Spleen (tissue), 11 donors: ENCODE data around the gene NOL3. TPM values are rescaled to one million over a fixed set of nuclear protein-coding genes. Genes with fewer than 3 reads are reported as not detected.

Experiments used
- DNase-seq: peaks from one replicate; pipeline ENCODE4 v3.0.0-alpha.2; 2020
- H3K27ac ChIP-seq, 8 donors: fragments of 200-600 bp; sonication (generic) in 7 of 8; 1 replicate in 4 of 8; 2 replicates in 4 of 8; pipeline versions ENCODE4 v1.5.0 to v1.8.0; 2016 to 2021; ENCODE audit warnings: inconsistent platforms in 4 of 8, mild to moderate bottlenecking in 4 of 8, moderate library complexity in 1 of 8
- H3K27me3 ChIP-seq, 7 donors: fragments of 200-600 bp; sonication (generic) in 6 of 7; replicated peaks in 1 of 7; 1 replicate in 4 of 7; 2 replicates in 3 of 7; pipeline versions ENCODE4 v1.5.0 to v1.8.0; 2016 to 2021; ENCODE audit warnings: inconsistent platforms in 3 of 7, mild to moderate bottlenecking in 1 of 7
- H3K36me3 ChIP-seq, 6 donors: fragments of 200-600 bp; sonication (generic) in 5 of 6; 1 replicate in 4 of 6; 2 replicates in 2 of 6; pipeline versions ENCODE4 v1.5.0 to v1.8.0; 2016 to 2021; ENCODE audit warnings: inconsistent platforms in 2 of 6
- H3K4me1 ChIP-seq, 6 donors: fragments of 200-600 bp; sonication (generic) in 5 of 6; 1 replicate in 3 of 6; 2 replicates in 3 of 6; pipeline versions ENCODE4 v1.5.0 to v1.8.0; 2016 to 2021; ENCODE audit warnings: inconsistent platforms in 3 of 6
- H3K4me3 ChIP-seq, 8 donors: fragments of 200-600 bp; sonication (generic) in 7 of 8; 1 replicate in 4 of 8; 2 replicates in 4 of 8; pipeline versions ENCODE4 v1.5.0 to v1.8.0; 2016 to 2021; ENCODE audit warnings: inconsistent platforms in 4 of 8, mild to moderate bottlenecking in 4 of 8, moderate library complexity in 2 of 8
- H3K9me3 ChIP-seq, 8 donors: fragments of 200-600 bp; sonication (generic) in 7 of 8; 1 replicate in 4 of 8; 2 replicates in 4 of 8; pipeline versions ENCODE4 v1.5.0 to v1.8.0; 2016 to 2021; ENCODE audit warnings: inconsistent platforms in 4 of 8
- POLR2A ChIP-seq, 3 donors: fragments of 450-650 bp; IDR thresholded peaks; one replicate each; pipeline ENCODE4 v1.5.1; 2017; ENCODE audit warnings: antibody characterized with exemption in 3 of 3, mild to moderate bottlenecking in 1 of 3
- POLR2AphosphoS5 ChIP-seq, 3 donors: sonication (generic); formaldehyde crosslinking; IDR thresholded peaks; one replicate each; pipeline ENCODE4 v1.5.1; 2017; ENCODE audit warnings: antibody characterized with exemption in 3 of 3
- WGBS, 5 donors: extraction: QIAGEN DNeasy Blood & Tissue Kit in 3 of 5; methylation state at CpG; one replicate each; pipeline versions ENCODE4 v1.1.5 to v1.1.7; 2013 to 2018; 5-methylcytosine and 5-hydroxymethylcytosine counted together
- intact Hi-C: fragments of 100-400 bp; cut with DNase I; formaldehyde crosslinking; loops from one replicate; pipeline ENCODE4 v1.15.0; 2023; ENCODE audit warnings: low total_unique reads
- polyA plus RNA-seq, 3 donors: library from polyadenylated mRNA; stranded (reverse); fragments of 200-250 nt; gene quantifications; one replicate each; pipeline ENCODE4 v1.2.1, GENCODE V29; 2013
- total RNA-seq, 7 donors: library from RNA; depleted of rRNA in 3 of 7; stranded (reverse); fragments of >200 nt in 3 of 7; fragmentation: NEBNext Ultra II Directional in 4 of 7; extraction: Animal tissue kit (Norgen Biotek cat#: 25700) in 4 of 7; gene quantifications; one replicate each; pipeline versions ENCODE4 v1.1.0 to v1.2.1, GENCODE V29; 2016 to 2021
- TF ChIP-seq, protein P1 (sequence below), 11 experiments: fragments of 200-600 bp in 7 of 11; fragments of 450-650 bp in 4 of 11; sonication (generic) in 4 of 11; IDR thresholded peaks in 8 of 11; conservative IDR thresholded peaks in 3 of 11; 1 replicate in 7 of 11; 2 replicates in 4 of 11; pipeline versions ENCODE4 v1.4.0 to v1.8.0; 2016 to 2021; ENCODE audit warnings: antibody characterized with exemption in 11 of 11, inconsistent platforms in 4 of 11, mild to moderate bottlenecking in 1 of 11
- donor health status: healthy with polysubstance abuse.
- donor health status: DM: no; HTN: no; CAD: no; lungs with moderate emphysema.
- donor health status: DM: no; HTN: no; CAD: no.
- donor health status: Bipolar disorder and iron deficiency.
- donor health status: healthy.
- donor health status: DM: no; HTN: no; CAD: no.
- donor health status: DM: yes; HTN: yes; CAD: no.

NOL3 gene
- total and polyA plus RNA-seq, 10 donors: 8.2 to 14.2 (median 12.7) TPM

DNA sequence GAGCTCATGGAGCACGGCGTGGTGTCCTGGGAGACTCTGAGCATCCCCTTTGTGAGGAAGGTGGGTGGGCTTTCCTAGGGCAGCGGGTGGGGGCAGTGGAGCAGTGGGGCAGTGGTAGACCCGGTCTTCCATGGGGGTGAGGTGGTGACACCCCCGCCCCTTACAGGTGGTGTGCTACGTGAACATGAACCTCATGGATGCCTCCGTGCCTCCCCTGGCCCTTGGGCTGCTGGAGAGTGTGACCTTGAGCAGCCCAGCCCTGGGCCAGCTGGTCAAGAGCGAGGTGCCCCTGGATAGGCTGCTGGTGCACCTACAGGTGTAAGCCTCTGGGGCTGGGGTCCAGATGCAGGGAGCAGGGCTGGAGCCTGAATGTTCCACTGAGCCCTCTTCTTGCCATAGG lies 30.2 kb downstream of the NOL3 start:
- Histone ChIP-seq H3K27me3 (no peaks in the 10 kb centered on the region), H3K36me3 (peaks cover 0 to 100% (median 78%) of the 10 kb centered on the region in 6 donors), H3K27ac (no peak overlapping the region), H3K4me3 (no peak overlapping the region), H3K4me1 (peaks cover 0 to 54% (median 14%) of the 10 kb centered on the region in 6 donors), H3K9me3 (no peaks in the 10 kb centered on the region)
- TF ChIP-seq, protein P1, sequence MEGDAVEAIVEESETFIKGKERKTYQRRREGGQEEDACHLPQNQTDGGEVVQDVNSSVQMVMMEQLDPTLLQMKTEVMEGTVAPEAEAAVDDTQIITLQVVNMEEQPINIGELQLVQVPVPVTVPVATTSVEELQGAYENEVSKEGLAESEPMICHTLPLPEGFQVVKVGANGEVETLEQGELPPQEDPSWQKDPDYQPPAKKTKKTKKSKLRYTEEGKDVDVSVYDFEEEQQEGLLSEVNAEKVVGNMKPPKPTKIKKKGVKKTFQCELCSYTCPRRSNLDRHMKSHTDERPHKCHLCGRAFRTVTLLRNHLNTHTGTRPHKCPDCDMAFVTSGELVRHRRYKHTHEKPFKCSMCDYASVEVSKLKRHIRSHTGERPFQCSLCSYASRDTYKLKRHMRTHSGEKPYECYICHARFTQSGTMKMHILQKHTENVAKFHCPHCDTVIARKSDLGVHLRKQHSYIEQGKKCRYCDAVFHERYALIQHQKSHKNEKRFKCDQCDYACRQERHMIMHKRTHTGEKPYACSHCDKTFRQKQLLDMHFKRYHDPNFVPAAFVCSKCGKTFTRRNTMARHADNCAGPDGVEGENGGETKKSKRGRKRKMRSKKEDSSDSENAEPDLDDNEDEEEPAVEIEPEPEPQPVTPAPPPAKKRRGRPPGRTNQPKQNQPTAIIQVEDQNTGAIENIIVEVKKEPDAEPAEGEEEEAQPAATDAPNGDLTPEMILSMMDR (IDR thresholded peaks at IDR 0.05 in 8 of 11, conservative IDR thresholded peaks at IDR 0.05 in 3 of 11): no peak
- peak in 1 of 3 donors; percentile 9 for TF ChIP-seq POLR2AphosphoS5 (IDR thresholded peaks at IDR 0.05)
- no peak for DNase-seq
- intact Hi-C loops: no loop called here
- 93 to 96% (median 94%) methylated on average over 6 to 8 of the region's 8 CpGs; no CpG with 5 or more reads in 1 of the 5 donors for WGBS, 5 donors

DNA sequence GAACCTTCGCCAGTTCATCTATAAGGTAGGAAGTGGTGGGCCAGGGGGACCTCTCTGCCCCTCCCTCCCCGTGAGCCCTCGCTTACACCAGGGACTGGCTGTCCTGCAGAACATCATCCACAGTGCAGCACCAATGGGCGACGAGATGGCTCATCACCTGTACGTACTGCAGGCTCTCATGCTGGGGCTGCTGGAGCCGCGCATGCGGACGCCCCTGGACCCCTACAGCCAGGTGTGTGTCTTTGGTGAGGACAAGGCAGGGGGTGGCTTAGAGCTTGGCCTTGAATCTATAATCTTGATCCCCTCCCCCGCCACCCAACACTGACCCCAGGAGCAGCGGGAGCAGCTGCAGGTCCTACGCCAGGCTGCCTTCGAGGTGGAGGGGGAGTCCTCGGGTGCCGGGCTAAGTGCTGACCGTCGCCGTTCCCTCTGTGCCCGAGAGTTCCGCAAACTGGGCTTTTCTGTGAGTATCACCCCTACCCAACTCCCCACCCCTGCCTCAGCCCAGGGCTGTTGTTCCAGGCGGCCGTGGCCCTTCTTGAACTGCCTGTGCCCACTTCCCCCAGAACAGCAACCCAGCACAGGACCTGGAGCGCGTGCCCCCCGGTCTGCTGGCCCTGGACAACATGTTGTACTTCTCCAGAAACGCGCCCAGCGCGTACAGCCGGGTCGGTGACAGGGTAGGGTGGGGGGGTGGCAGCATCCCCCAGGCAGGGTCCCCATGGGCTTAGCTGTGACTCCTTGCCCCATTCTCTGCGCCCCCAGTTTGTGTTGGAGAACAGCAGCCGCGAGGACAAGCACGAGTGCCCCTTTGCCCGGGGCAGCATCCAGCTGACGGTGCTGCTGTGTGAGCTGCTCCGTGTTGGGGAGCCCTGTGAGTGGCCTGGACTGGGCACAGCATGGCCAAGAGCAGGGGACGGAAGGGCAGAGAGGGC lies 31.3 kb downstream of the NOL3 start:
- no peaks in the 10 kb centered on the region for H3K9me3 ChIP-seq
- intact Hi-C loops: no loop called here
- WGBS, 5 donors: 94 to 97% (median 96%) methylated on average over 27 to 40 of the region's 40 CpGs
- TF ChIP-seq POLR2A (IDR thresholded peaks at IDR 0.05): no peak
- peak in 2 of 3 donors; percentile 11 to 16 for TF ChIP-seq POLR2AphosphoS5 (IDR thresholded peaks at IDR 0.05)
- TF ChIP-seq, protein P1 (IDR thresholded peaks at IDR 0.05 in 8 of 11, conservative IDR thresholded peaks at IDR 0.05 in 3 of 11): no peak
- H3K4me1 ChIP-seq: peaks cover 0 to 43% (median 11%) of the 10 kb centered on the region in 6 donors
- H3K4me3 ChIP-seq: no peak overlapping the region
- no peak overlapping the region for H3K27ac ChIP-seq
- peaks cover 0 to 91% (median 66%) of the 10 kb centered on the region in 6 donors for H3K36me3 ChIP-seq
- no peaks in the 10 kb centered on the region for H3K27me3 ChIP-seq
- DNase-seq: no peak

DNA sequence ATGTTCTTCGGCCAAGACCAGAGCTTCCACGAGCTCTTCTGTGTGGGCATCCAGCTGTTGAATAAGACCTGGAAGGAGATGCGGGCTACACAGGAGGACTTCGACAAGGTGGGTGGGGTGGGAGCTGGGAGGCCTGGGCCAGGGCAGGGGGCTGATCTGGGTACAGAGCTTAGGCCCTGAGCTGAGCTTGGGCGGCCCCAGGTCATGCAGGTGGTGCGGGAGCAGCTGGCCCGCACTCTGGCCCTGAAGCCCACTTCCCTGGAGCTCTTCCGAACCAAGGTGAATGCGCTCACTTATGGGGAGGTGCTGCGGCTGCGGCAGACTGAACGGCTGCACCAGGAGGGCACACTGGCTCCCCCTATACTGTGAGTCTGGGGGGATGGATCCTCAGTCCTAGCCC lies 32.1 kb downstream of the NOL3 start:
- H3K4me1 ChIP-seq: peaks cover 0 to 37% (median 8%) of the 10 kb centered on the region in 6 donors
- TF ChIP-seq POLR2A (IDR thresholded peaks at IDR 0.05) (no peak), POLR2AphosphoS5 (IDR thresholded peaks at IDR 0.05) (no peak)
- TF ChIP-seq, protein P1 (IDR thresholded peaks at IDR 0.05 in 8 of 11, conservative IDR thresholded peaks at IDR 0.05 in 3 of 11): no peak
- intact Hi-C loops: no loop called here
- no peak overlapping the region for H3K4me3 ChIP-seq
- WGBS, 5 donors: 93 to 100% (median 97%) methylated on average over 1 to 12 of the region's 12 CpGs
- H3K9me3 ChIP-seq: no peaks in the 10 kb centered on the region
- H3K36me3 ChIP-seq: peaks cover 0 to 90% (median 59%) of the 10 kb centered on the region in 6 donors
- DNase-seq: no peak
- H3K27ac ChIP-seq: no peak overlapping the region
- H3K27me3 ChIP-seq: no peaks in the 10 kb centered on the region

GRCh38 chr16:67202956-67203493 lies 32.7 kb downstream of the NOL3 start:
- H3K27me3 ChIP-seq: no peaks in the 10 kb centered on the region
- no peak overlapping the region for H3K27ac ChIP-seq
- H3K36me3 ChIP-seq: peaks cover 0 to 90% (median 53%) of the 10 kb centered on the region in 6 donors
- TF ChIP-seq POLR2A (IDR thresholded peaks at IDR 0.05): no peak
- peak in 1 of 3 donors; percentile 39 for TF ChIP-seq POLR2AphosphoS5 (IDR thresholded peaks at IDR 0.05)
- TF ChIP-seq, protein P1 (IDR thresholded peaks at IDR 0.05 in 8 of 11, conservative IDR thresholded peaks at IDR 0.05 in 3 of 11): no peak
- 88 to 93% (median 92%) methylated on average over 12 to 23 of the region's 23 CpGs for WGBS, 5 donors
- no peak overlapping the region for H3K4me3 ChIP-seq
- no peak for DNase-seq
- H3K4me1 ChIP-seq: peaks cover 0 to 31% (median 5%) of the 10 kb centered on the region in 6 donors
- intact Hi-C loops: no loop called here
- no peaks in the 10 kb centered on the region for H3K9me3 ChIP-seq
